ENCODE measurements around the gene C16orf74. TPM values are rescaled to one million over a fixed set of nuclear protein-coding genes. Genes with fewer than 3 reads are reported as not detected.

C16orf74 gene
- polyA plus RNA-seq (2012; ENCODE audit: missing spikeins), result 5.9 TPM

DNA sequence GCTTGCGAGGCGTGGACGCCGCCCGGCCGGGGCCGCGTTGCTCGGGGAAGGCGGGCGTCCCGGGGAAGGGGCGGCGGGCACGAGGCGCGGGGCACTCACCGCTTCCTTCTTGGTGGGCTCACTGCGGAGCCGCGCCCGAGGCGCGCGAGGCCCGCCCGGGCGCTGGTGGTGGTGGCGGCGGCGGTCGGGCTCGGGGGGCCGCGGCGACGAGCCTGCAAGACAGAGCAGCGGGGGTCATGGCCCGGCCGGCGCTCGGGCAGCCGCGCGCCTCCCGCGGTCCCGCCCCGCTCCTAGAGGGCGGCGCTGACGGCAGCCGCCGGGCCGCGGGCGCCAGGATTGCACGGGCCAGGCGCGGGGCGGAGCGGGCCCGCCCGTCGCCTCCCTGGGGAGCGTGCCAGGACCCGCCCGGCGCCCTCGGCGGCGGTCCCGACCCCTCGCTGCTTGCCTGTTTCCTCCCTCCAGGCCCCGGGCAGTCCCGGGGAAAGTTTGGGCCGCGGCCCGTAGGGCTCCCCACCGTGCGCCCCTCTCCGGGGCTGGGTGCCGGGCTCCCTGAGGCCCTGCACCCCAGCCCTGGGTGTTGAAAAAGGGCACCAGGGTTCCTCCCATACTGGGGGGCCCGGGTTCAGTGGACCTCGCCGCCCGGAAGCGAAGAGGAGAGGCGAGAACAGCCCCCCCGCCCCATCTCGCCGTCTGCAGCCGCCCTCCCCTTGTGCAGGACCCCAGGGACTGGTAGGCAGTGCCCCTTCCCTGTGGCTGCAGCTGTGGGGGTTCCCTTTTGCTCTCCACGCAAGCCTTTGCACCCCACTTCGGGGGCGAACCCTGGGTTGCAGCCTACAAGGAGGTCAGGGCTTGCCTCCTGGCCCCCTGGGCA lies at the start of gene C16orf74:
C16orf74 (minus strand) TSS at position 270 of the 871 bp plus-strand sequence. CDS start 15,879 bp downstream, outside the sequence.
- FAIRE-seq, result no peak
- TF ChIP-seq POLR2AphosphoS5 (IDR thresholded peaks at IDR 0.05; ENCODE audit: low read depth, low read length) (no peak), POLR2A (IDR thresholded peaks at IDR 0.05; ENCODE audit: low read depth, low read length) (no peak), TAF1 (IDR thresholded peaks at IDR 0.05; ENCODE audit: borderline replicate concordance, low read depth, low read length) (no peak)
- DNase-seq (ENCODE audit: insufficient read length), result peak; percentile 64

DNA sequence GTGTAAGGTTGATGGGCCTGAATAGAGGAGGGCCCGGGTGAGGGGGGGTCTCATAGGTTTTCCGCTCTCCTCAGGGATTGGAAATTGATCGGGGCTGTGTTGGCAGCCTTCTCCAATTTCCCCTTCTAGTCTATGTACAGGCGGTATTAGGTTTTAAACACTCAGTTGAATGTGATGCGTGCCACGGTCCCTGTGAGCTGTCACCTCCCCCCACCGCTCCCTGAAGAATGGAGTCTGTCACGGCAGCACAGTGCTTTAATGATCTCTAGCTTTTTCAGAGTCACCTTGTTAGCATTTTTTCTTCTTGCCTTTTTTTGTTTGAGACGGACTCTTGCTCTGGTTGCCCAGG lies 49.4 kb upstream of the C16orf74 start:
- TF ChIP-seq POLR2AphosphoS5 (IDR thresholded peaks at IDR 0.05; ENCODE audit: low read depth, low read length) (no peak; the same call in 1 of the 2 replicates), TAF1 (IDR thresholded peaks at IDR 0.05; ENCODE audit: borderline replicate concordance, low read depth, low read length) (no peak), POLR2A (IDR thresholded peaks at IDR 0.05; ENCODE audit: low read depth, low read length) (no peak)
- DNase-seq (ENCODE audit: insufficient read length) (no peak), FAIRE-seq (no peak)

DNA sequence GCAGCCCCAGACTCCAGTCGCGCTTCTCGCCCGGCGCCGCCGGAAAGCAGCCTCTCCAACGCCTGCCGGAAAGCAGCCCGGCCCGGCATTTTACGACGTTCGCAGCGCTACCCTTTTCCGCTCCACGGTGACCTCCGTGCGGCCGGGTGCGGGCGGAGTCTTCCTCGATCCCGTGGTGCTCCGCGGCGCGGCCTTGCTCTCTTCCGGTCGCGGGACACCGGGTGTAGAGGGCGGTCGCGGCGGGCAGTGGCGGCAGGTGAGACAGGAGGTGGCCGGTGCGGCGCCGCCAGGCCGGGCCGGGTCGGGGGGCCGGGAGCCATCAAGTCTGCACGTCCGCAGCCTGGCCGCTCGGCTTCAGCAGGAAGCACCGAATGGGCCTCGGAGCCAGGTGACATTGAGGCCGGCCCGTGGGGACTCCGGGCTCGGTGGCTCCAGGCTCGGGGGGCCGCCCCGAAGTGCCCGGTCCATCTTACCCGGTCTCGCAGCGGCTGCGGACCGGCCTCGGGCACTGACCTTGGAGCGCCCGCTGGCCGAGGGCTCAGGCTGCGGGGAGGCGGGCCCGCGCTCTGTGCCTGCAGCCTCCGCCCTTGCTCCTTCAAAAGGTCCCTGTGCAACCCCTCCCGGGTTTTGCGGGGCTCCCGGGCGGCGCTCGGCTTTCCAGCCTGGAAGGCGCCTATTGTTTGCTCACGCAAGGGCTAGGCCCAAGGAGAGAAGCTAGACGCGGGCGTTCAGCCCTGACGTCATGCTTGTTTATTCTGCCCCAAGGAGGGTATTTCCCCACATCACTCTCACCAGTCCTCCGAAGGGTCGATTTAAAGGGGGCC lies 48.8 kb upstream of the C16orf74 start, which contains the start of the genes COX4I1 and EMC8:
COX4I1 (plus strand) TSS at position 199 of the 824 bp plus-strand sequence. CDS start 1,511 bp downstream, outside the sequence.
EMC8 (minus strand) TSS at position 48 of the 824 bp plus-strand sequence. CDS start 249 bp downstream, outside the sequence.
- peak; percentile 93 for DNase-seq (ENCODE audit: insufficient read length)
- peak; percentile 94 for FAIRE-seq
- TF ChIP-seq POLR2AphosphoS5 (IDR thresholded peaks at IDR 0.05; ENCODE audit: low read depth, low read length) (peak; percentile 80), TAF1 (IDR thresholded peaks at IDR 0.05; ENCODE audit: borderline replicate concordance, low read depth, low read length) (no peak; the same call in 1 of the 2 replicates), POLR2A (IDR thresholded peaks at IDR 0.05; ENCODE audit: low read depth, low read length) (peak; percentile 95)

DNA sequence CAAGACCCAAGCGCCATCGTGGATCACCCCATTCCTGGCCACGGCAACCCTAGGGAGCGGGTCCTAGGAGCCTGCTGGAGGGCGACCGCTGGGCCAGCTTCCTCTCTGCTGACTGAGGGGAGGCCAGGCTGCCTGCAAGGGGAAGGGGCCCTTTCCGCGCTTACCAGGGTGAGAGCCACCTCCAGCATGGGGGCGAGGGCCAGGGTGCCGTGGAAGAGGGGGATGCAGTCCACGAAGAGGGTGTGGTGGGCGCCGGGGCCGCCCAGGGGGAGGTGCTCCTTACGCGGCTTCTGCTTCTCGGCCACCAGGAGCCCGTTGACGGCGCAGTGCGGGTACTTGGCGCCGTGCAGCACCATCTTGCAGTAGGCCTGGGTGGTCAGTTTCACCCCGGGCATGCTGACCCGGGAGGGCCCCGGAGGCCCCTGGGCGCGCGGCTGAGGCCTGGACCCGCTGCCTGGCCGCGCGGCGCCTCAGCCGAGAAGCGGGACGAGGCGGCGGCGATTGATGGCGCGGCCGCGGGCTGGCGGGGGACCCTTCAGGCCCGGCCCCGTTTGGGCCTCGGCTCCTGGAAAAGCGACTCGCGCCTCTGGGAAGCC lies 48.1 kb upstream of the C16orf74 start:
- DNase-seq (ENCODE audit: insufficient read length) (peak; percentile 73), FAIRE-seq (no peak)
- no peak for TF ChIP-seq POLR2AphosphoS5 (IDR thresholded peaks at IDR 0.05; ENCODE audit: low read depth, low read length)
- no peak for TF ChIP-seq TAF1 (IDR thresholded peaks at IDR 0.05; ENCODE audit: borderline replicate concordance, low read depth, low read length)

DNA sequence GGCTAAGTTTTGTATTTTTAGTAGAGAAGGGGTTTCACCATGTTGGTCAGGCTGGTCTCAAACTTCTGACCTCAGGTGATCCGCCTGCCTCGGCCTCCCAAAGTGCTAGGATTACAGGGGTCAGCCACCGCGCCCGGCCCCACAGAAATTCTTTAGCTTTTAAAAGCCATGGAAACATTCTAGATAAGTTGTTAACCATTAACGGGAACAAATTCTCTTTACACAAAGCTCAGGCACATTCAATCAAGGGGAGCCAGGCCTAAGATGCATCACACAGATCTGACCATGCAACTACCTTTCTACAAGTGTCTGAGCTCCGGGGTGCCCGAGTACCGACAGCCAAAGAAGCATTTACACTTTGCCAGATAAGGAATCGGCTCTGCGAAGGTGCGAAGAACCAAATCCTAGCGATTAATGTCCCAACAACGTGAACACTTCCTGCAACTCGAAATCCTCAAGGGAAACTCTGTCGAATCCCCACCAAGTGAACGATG lies 47.4 kb upstream of the C16orf74 start:
- TF ChIP-seq POLR2AphosphoS5 (IDR thresholded peaks at IDR 0.05; ENCODE audit: low read depth, low read length) (no peak), POLR2A (IDR thresholded peaks at IDR 0.05; ENCODE audit: low read depth, low read length) (no peak), TAF1 (IDR thresholded peaks at IDR 0.05; ENCODE audit: borderline replicate concordance, low read depth, low read length) (no peak)
- no peak for FAIRE-seq
- DNase-seq (ENCODE audit: insufficient read length), result no peak

DNA sequence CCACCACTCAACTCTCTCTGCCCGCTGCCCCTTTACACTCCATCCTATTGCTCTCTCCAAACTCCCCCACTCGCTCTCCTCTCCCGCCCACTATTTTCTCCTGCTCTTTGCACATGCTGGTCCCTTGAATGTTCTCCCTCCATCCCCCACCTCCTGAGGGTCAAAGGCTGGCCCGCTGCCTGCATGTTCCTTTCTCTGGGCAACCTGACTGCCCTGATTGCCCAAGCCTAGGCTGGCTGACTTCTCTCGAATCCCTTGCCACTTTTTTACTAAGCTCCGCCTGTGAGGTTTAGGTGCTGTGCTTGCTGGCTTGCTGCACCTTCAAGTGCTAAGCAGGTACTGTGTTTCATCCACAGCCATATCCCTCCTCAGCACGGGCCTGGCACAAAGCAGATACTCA lies 45.7 kb upstream of the C16orf74 start:
- DNase-seq (ENCODE audit: insufficient read length), result no peak
- no peak for FAIRE-seq
- no peak for TF ChIP-seq POLR2AphosphoS5 (IDR thresholded peaks at IDR 0.05; ENCODE audit: low read depth, low read length)
- no peak for TF ChIP-seq TAF1 (IDR thresholded peaks at IDR 0.05; ENCODE audit: borderline replicate concordance, low read depth, low read length)
- no peak for TF ChIP-seq POLR2A (IDR thresholded peaks at IDR 0.05; ENCODE audit: low read depth, low read length)

DNA sequence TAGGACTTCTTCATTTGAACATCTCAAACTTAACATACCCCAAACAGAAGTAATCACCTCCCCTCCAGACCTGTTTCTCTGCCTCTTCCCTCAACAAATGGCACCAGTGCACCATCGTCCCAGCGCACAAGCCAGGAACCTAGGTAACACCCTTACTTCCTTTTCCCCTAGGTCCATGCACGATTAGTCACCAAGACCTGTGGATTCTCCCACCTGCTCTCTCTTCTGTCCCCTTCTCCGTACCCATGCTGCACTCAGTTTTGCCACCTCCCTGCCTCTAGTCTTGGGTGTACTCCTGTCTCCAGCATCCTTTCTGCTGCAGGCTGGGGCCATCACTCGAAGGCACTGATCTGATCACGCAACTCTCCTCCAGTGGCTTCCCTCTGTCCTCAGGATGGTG lies 45.3 kb upstream of the C16orf74 start:
- DNase-seq (ENCODE audit: insufficient read length) (no peak), FAIRE-seq (no peak)
- TF ChIP-seq POLR2AphosphoS5 (IDR thresholded peaks at IDR 0.05; ENCODE audit: low read depth, low read length) (no peak), TAF1 (IDR thresholded peaks at IDR 0.05; ENCODE audit: borderline replicate concordance, low read depth, low read length) (no peak)

DNA sequence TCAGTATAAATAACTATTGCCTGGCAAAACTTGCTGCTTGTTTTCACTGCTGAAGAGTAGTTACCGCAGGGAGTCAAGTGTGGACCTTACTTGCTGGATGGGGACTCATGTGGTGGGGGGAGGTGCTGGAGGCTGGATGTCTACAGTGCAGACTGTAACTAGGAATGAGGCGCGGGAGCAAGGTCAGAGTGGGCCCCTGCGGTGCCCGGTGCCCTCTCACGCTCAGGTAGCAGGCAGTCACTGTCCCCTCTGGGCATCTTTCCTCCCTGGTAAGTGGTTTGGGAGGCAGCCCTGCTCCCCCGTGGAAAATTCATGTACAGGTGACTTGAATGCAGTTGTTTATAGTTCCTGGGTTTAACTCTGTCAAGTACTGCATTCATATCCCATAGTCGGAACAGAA lies 43.8 kb upstream of the C16orf74 start:
- no peak for TF ChIP-seq TAF1 (IDR thresholded peaks at IDR 0.05; ENCODE audit: borderline replicate concordance, low read depth, low read length)
- no peak for TF ChIP-seq POLR2A (IDR thresholded peaks at IDR 0.05; ENCODE audit: low read depth, low read length)
- no peak for TF ChIP-seq POLR2AphosphoS5 (IDR thresholded peaks at IDR 0.05; ENCODE audit: low read depth, low read length)
- DNase-seq (ENCODE audit: insufficient read length) (no peak), FAIRE-seq (no peak)

DNA sequence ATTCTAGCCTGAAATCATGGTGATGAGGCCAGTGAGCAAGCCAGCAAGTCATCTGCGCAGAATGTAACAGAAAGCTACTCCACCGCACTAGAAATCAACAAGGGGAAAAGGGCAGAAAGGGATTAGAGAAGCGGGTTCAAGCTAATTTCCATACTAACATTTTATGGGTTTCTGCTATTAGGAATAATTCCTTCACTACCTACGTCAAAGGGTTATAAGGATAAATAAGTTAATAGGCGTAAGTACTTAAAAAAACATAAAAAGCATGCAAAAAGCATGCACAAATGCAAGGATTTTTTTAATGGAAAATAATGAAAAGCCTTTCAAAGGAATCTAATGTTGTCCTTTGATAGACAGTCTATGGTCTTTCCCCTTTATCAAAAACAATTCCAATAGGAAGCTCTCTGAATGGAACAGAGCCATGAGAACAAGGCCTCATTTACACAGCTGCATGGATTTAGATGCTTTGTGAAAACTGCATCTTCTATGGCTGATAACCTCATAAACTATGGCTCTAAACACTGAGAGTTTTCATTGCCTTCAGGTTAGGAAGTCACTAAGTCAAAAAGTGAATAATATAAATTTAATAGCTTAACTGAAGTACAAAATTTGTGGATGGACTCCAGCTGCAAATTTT lies 42.9 kb upstream of the C16orf74 start:
- FAIRE-seq (no peak), DNase-seq (ENCODE audit: insufficient read length) (no peak)
- no peak for TF ChIP-seq POLR2AphosphoS5 (IDR thresholded peaks at IDR 0.05; ENCODE audit: low read depth, low read length)

DNA sequence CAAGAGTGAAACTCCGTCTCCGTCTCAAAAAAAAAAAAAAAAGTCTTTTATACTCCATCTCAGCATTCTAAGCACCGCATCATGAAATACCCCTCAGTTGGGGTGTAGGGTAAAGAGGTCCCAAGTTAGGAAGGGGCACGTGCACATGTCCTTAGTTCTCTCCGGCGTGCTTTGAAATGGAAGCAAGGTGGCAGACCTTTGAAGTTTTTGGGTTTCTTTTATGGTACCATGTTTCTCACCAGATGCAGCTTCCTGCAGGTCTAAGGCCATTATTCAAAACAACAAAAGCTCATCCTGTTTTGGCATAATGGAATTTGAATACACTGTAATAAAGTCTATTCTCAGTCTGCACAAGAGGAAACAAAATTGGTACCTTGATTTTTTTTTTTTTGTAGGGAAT lies 38.9 kb upstream of the C16orf74 start:
- no peak for FAIRE-seq
- TF ChIP-seq POLR2A (IDR thresholded peaks at IDR 0.05; ENCODE audit: low read depth, low read length) (no peak), TAF1 (IDR thresholded peaks at IDR 0.05; ENCODE audit: borderline replicate concordance, low read depth, low read length) (no peak), POLR2AphosphoS5 (IDR thresholded peaks at IDR 0.05; ENCODE audit: low read depth, low read length) (no peak)
- DNase-seq (ENCODE audit: insufficient read length), result no peak

DNA sequence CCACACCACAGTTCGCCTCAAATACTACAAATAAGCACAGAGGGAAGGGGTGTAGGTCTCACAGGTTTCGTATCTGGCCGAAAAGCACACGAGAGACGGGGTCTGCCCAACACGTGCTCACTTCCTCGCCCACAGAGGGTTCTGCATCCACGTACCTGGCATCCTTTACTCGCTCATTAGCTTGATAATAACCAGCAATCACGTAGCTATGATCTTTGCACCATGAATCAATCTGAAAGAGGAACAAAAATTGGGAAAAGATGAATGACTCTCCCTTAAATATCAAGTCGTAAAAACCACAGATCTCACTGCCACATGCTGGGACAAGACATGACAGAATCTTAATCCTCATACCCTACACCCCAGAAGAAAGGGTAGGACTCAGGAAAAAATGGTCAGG lies 37.9 kb upstream of the C16orf74 start:
- no peak for FAIRE-seq
- DNase-seq (ENCODE audit: insufficient read length), result no peak
- TF ChIP-seq TAF1 (IDR thresholded peaks at IDR 0.05; ENCODE audit: borderline replicate concordance, low read depth, low read length), result no peak
- TF ChIP-seq POLR2A (IDR thresholded peaks at IDR 0.05; ENCODE audit: low read depth, low read length), result no peak
- no peak for TF ChIP-seq POLR2AphosphoS5 (IDR thresholded peaks at IDR 0.05; ENCODE audit: low read depth, low read length)

Measured in GM12892 (cell line).